ENCODE measurements around the gene LRRD1. TPM values are rescaled to one million over a fixed set of nuclear protein-coding genes. Genes with fewer than 3 reads are reported as not detected.
"Not testable (repeated sequence)": the region's sequence is repeated elsewhere in the genome, so short reads cannot be mapped to it uniquely, and the experiment has no call there.

LRRD1 gene
- total RNA-seq, 1 experiment from 2014 or later: not detected

GRCh38 chr7:92184294-92184693 lies 5.4 kb upstream of the LRRD1 start:
- H3K18ac ChIP-seq (ENCODE audit: insufficient read length, low read depth, low read length); H3K27me3 ChIP-seq (ENCODE audit: insufficient read depth, low read length); H3K4me1 Mint-ChIP-seq; H4K20me1 ChIP-seq (ENCODE audit: control insufficient read depth, insufficient read depth, insufficient read length); H3K27ac Mint-ChIP-seq; H3K14ac ChIP-seq (ENCODE audit: insufficient read depth, low read length); H3K4ac ChIP-seq (ENCODE audit: low read depth, low read length); DNase-seq; H3K9ac ChIP-seq (ENCODE audit: extremely low read depth, insufficient read length, low read length); H4K5ac ChIP-seq (ENCODE audit: insufficient read length, low read depth, low read length); H2BK20ac ChIP-seq (ENCODE audit: low read depth, low read length, poor library complexity, severe bottlenecking); H3K9me3 ChIP-seq (ENCODE audit: control insufficient read depth, low read depth, low read length); H3K4me2 ChIP-seq (ENCODE audit: insufficient read depth, insufficient read length, low read length); H3K79me1 ChIP-seq (ENCODE audit: insufficient read depth, low read depth, low read length, poor library complexity, severe bottlenecking); H2AFZ ChIP-seq (ENCODE audit: low read length); H2BK15ac ChIP-seq (ENCODE audit: low read depth, low read length); H2BK120ac ChIP-seq (ENCODE audit: low read depth, low read length, poor library complexity, severe bottlenecking); H3K56ac ChIP-seq (ENCODE audit: insufficient read length, low read depth, low read length); H3K27ac ChIP-seq (ENCODE audit: insufficient read length, low read depth, low read length); H3K4me3 Mint-ChIP-seq; H3K4me1 ChIP-seq (ENCODE audit: insufficient read depth, low read length); H3K23me2 ChIP-seq (ENCODE audit: insufficient read length, low read depth, low read length, poor library complexity, severe bottlenecking); H2BK5ac ChIP-seq (ENCODE audit: insufficient read length, low read length); H3T11ph ChIP-seq (ENCODE audit: low read length); H3K79me2 ChIP-seq (ENCODE audit: insufficient read depth, low read length); H3K23ac ChIP-seq (ENCODE audit: insufficient read length, low read depth, low read length); H4K91ac ChIP-seq (ENCODE audit: insufficient read length, low read depth, low read length); H4K8ac ChIP-seq (replicated peaks; ENCODE audit: insufficient read length, low read depth, low read length); H2AK5ac ChIP-seq (ENCODE audit: insufficient read length, low read length); H2BK12ac ChIP-seq (ENCODE audit: insufficient read length, low read depth, low read length): not testable (repeated sequence)
- Mint-ChIP-seq H3K9me3 (peaks cover 23 to 40% of the 10 kb centered on the region in 2 experiments), H3K36me3 (ENCODE audit: insufficient read depth in 1 of 3, low read depth in 3 of 3) (peaks cover 3 to 22% (median 15%) of the 10 kb centered on the region in 3 experiments; a peak in 5 of 7 replicates), H3K27me3 (ENCODE audit: low read depth) (peaks cover 27% of the 10 kb centered on the region)
- no CpG with 5 or more reads among the region's 1 CpG for WGBS (ENCODE audit: extremely low coverage, insufficient read length, low lambda C conversion rate)

Measured in H9 (cell line).